RWPE2 (cell line): ENCODE measurements around the gene ACVR2A.

Experiments
- ATAC-seq: fragments of 200-7000 bp; cut with Tn5 transposase; 3 replicates; pipeline ENCODE4 v1.9.1; 2021; ENCODE audit warnings: low read depth
- DNase-seq: peaks from one replicate; pipeline ENCODE4 v3.0.0-alpha.2; 2020; ENCODE audit warnings: low spot score
- H3K27ac ChIP-seq: fragments of 450-650 bp; 2 replicates; pipeline ENCODE4 v1.5.1; 2017; ENCODE audit warnings: mild to moderate bottlenecking; ENCODE audit not compliant: poor library complexity, severe bottlenecking
- H3K27me3 ChIP-seq: fragments of 250-450 bp; sonication (Bioruptor Pico); 2 replicates; pipeline ENCODE4 v1.5.1; 2021; ENCODE audit warnings: mild to moderate bottlenecking, moderate library complexity; ENCODE audit not compliant: insufficient read depth, poor library complexity, severe bottlenecking
- H3K36me3 ChIP-seq: fragments of 250-450 bp; sonication (Bioruptor Pico); 2 replicates; pipeline ENCODE4 v1.5.1; 2020; ENCODE audit warnings: low read depth, mild to moderate bottlenecking, moderate library complexity
- H3K4me1 ChIP-seq: fragments of 250-450 bp; sonication (Bioruptor Pico); 2 replicates; pipeline ENCODE4 v1.5.1; 2021; ENCODE audit warnings: mild to moderate bottlenecking, moderate library complexity; ENCODE audit not compliant: insufficient read depth, poor library complexity, severe bottlenecking
- H3K4me3 ChIP-seq: fragments of 250-450 bp; sonication (Bioruptor Pico); 2 replicates; pipeline ENCODE4 v1.5.1; 2021; ENCODE audit warnings: mild to moderate bottlenecking, moderate library complexity; ENCODE audit not compliant: severe bottlenecking
- H3K9me3 ChIP-seq: fragments of 250-450 bp; sonication (Bioruptor Pico); 2 replicates; pipeline ENCODE4 v1.5.1; 2021; ENCODE audit warnings: mild to moderate bottlenecking, moderate library complexity; ENCODE audit not compliant: severe bottlenecking
- TF ChIP-seq, protein P1 (sequence below): fragments of 450-650 bp; IDR thresholded peaks from one replicate; pipeline ENCODE4 v1.5.1; 2017; ENCODE audit warnings: mild to moderate bottlenecking, moderate library complexity; ENCODE audit not compliant: poor library complexity, severe bottlenecking

ACVR2A gene

DNA sequence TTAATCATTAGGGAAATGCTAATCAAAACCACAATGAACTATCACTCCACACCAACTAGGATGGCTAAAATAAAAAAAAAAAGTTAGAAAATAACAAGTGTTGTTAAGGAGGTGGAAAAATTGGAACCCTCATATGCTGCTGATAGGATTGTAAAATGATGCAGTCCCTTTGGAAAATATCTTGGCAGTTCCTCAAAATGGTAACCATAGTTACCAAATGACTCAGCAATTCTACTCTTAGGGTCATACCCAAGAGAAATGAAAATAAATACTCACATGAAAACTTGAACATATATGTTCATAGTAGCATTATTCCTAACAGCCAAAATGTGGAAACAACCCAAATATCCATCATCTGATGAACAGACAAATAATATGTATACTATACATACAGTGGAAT is 15.7 kb upstream of the ACVR2A start:
- H3K36me3 ChIP-seq: 0 out of 2 replicates have a peak, but pooled peaks cover 3% of the 10 kb centered on the region
- no peak overlapping the region for H3K4me3 ChIP-seq
- H3K27me3 ChIP-seq: no peaks in the 10 kb centered on the region
- H3K27ac ChIP-seq: no peak overlapping the region
- DNase-seq: no peak
- TF ChIP-seq, protein P1, sequence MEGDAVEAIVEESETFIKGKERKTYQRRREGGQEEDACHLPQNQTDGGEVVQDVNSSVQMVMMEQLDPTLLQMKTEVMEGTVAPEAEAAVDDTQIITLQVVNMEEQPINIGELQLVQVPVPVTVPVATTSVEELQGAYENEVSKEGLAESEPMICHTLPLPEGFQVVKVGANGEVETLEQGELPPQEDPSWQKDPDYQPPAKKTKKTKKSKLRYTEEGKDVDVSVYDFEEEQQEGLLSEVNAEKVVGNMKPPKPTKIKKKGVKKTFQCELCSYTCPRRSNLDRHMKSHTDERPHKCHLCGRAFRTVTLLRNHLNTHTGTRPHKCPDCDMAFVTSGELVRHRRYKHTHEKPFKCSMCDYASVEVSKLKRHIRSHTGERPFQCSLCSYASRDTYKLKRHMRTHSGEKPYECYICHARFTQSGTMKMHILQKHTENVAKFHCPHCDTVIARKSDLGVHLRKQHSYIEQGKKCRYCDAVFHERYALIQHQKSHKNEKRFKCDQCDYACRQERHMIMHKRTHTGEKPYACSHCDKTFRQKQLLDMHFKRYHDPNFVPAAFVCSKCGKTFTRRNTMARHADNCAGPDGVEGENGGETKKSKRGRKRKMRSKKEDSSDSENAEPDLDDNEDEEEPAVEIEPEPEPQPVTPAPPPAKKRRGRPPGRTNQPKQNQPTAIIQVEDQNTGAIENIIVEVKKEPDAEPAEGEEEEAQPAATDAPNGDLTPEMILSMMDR: no peak
- H3K9me3 ChIP-seq: no peaks in the 10 kb centered on the region
- H3K4me1 ChIP-seq: peaks cover 4% of the 10 kb centered on the region
- no peak for ATAC-seq

DNA sequence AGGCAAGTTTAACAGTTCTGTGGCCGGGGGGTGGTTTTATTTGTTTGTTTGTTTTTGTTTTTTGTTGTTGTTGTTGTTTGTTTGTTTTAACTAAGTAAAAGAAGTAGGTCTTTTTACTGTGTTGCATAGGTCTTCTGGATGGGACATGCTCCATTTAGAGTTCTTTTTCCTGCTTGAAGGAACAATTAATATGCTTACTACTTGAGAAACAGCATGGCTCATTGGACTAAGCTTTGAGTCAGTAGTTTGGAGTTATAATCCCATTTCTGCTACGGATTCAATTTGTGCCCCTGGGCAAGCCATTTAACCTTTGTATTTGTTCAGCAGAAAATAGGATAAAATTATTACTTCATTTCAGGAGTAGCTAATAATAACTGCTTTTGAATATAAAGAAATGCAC is 8.7 kb upstream of the ACVR2A start:
- no peak for DNase-seq
- Histone ChIP-seq H3K9me3 (no peaks in the 10 kb centered on the region), H3K4me3 (no peak overlapping the region), H3K27ac (no peak overlapping the region), H3K36me3 (no peaks in the 10 kb centered on the region), H3K4me1 (no peaks in the 10 kb centered on the region), H3K27me3 (no peaks in the 10 kb centered on the region)
- no peak for ATAC-seq
- TF ChIP-seq, protein P1: no peak

DNA sequence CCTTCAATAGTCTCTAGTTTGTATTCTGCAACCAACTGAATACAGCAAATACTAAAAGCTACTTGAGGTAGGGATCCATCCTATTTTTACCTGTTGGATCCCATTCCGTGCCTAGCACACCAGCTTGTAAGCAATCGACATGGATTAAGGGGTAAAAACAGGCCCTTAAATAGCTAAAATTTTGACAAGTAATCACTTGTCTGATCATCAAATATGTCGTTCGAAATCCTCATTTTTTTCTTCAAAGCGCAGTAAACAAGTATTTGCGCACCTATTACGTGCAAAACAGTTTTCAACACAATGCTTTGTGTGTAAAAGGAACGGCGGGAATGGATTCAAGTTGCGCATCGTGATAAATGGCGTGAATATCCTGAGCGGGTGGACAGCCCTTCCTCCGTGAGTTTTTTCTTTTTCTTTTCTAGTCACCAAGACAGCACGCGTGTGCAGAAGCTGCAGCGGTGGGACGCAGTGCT is 1.4 kb upstream of the ACVR2A start:
- Histone ChIP-seq H3K27me3 (no peaks in the 10 kb centered on the region), H3K9me3 (no peaks in the 10 kb centered on the region), H3K4me3 (peak overlapping the region; percentile 99), H3K4me1 (peaks cover 17% of the 10 kb centered on the region), H3K27ac (peak overlapping the region; percentile 84), H3K36me3 (no peaks in the 10 kb centered on the region)
- ATAC-seq: no peak
- TF ChIP-seq, protein P1: no peak
- DNase-seq: no peak

DNA sequence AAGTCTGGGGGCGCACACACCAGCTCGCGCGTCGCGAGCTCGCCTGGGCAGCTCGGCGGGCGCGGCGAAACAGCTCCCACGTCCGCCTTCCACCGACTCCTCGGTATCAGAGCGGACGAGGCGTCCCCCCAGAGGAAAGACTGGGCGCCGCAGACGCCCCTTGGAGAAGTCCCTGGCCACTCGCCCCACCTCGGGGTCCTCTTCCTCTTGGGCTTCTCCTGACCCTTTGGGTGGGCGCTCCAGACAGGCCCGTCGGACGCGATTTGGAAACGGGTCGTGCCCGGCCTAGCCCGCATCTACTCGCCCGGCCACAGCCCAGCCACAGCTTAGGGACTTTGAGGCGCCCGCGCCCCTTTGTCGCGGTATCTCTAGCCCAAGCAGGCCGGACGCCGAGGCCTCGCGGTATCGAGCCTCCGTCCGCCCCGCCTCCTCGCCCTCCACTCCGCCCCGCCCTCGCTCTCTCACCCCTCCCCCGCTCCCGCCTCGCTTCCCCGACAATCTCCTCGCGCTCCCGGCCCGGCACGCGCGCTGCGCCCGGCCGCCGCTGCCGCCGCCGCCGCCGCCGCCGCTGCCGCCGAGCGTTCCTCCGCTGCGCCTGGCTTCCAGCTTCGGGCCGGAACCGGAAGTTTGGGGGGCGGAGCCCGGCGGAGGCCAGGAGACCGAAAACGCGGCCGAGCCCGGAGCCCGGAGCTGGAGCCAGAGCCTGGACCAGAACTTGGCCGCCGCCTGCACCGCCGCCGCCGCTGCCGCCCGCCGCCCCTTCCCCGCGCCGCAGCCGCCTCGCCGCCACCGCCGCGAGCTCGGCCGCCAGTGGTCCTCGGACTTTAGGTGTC is 749 bp upstream of the ACVR2A start:
- ATAC-seq: peak; percentile 82
- Histone ChIP-seq H3K4me1 (peaks cover 17% of the 10 kb centered on the region), H3K36me3 (no peaks in the 10 kb centered on the region), H3K27me3 (no peaks in the 10 kb centered on the region), H3K27ac (peak overlapping the region; percentile 84), H3K4me3 (peak overlapping the region; percentile 99), H3K9me3 (no peaks in the 10 kb centered on the region)
- TF ChIP-seq, protein P1: peak; percentile 13
- peak; percentile 94 for DNase-seq
